HEK293T (cell line): Measurements from ENCODE around the gene SLC49A3.

Source experiments
- ARNT ChIP-seq: fragments of 450-650 bp; IDR thresholded peaks from 2 replicates; pipeline ENCODE4 v1.6.1; 2017; ENCODE audit warnings: mild to moderate bottlenecking
- BHLHE40 ChIP-seq: fragments of 450-650 bp; IDR thresholded peaks from 2 replicates; pipeline ENCODE4 v1.6.1; 2016; ENCODE audit warnings: mild to moderate bottlenecking, moderate library complexity, borderline replicate concordance
- FOXK2 ChIP-seq: fragments of 450-650 bp; IDR thresholded peaks from 2 replicates; pipeline ENCODE4 v1.6.1; 2016; ENCODE audit warnings: mild to moderate bottlenecking
- FOXM1 ChIP-seq: fragments of 450-650 bp; IDR thresholded peaks from 2 replicates; pipeline ENCODE4 v1.6.1; 2017; ENCODE audit warnings: mild to moderate bottlenecking, borderline replicate concordance
- L3MBTL2 ChIP-seq: fragments of 450-650 bp; conservative IDR thresholded peaks from 2 replicates; pipeline ENCODE4 v1.6.1; 2016; ENCODE audit warnings: mild to moderate bottlenecking
- NFRKB ChIP-seq: fragments of 450-650 bp; IDR thresholded peaks from 2 replicates; pipeline ENCODE4 v1.6.1; 2016; ENCODE audit warnings: mild to moderate bottlenecking, moderate library complexity
- SUZ12 ChIP-seq: fragments of 450-650 bp; IDR thresholded peaks from 2 replicates; pipeline ENCODE4 v1.6.1; 2016; ENCODE audit warnings: mild to moderate bottlenecking

DNA sequence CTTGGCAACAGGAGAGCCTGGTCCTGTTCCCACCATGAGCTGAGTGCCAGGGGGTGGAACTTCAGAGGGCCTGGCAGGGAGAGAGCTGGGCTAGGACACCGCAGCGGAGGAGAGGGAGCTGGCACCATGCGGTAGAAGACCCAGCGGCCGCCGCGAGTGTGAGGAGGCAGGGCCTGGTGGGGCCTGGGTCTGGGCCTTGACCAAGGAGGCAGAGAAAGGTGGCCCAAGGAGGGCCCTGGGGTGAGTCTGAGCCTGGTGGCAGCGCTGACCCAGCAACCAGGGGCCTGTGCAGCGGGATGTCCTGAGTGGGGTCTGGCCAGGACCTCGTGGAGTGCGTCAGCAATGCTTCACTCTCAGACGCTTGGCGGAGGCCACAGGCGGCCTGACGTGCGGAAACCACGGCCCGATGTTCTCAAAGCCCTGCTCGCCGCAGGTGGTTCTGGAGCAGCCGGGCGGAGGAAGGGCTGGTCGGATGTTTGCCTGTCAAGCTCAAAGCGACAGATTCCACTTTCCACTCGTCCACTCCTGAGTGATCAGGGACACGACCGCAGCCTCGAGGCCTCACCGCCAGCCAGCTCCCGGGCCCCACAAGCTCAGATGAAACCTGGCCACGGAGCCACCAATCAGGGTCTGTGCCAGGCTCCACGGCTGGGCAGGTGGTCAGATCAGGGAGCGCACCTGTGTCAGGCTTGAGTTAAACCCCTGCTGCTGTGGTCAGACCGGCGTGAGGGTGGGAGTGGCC is 35.7 kb downstream of the SLC49A3 start:
- no peak for TF ChIP-seq SUZ12
- TF ChIP-seq BHLHE40: no peak
- no peak for TF ChIP-seq NFRKB
- no peak for TF ChIP-seq FOXM1
- TF ChIP-seq FOXK2: no peak
- TF ChIP-seq ARNT: no peak
- TF ChIP-seq L3MBTL2: no peak
